IMR-90 (cell line): Measurements from ENCODE around the gene ASB1. TPM values are rescaled to one million over a fixed set of nuclear protein-coding genes. Genes with fewer than 3 reads are reported as not detected.

ENCODE experiments used
- ATAC-seq: fragments of 200-7000 bp; cut with Tn5 transposase; 2 replicates; pipeline ENCODE4 v1.9.1; 2020; ENCODE audit warnings: low read depth, mild to moderate bottlenecking, moderate library complexity
- BruUV-seq: library from RNA; stranded (reverse); fragments of 400-500 nt; replicated peaks from 2 replicates; lab custom pipeline; 2021; lab: Mats Ljungman, UMichigan
- CTCF ChIA-PET: fragments of 300-600 bp; formaldehyde crosslinking; extraction: SDS; loops from one replicate; lab custom pipeline; 2021; ENCODE audit warnings: antibody characterized with exemption; lab: Yijun Ruan, JAX
- POLR2A ChIA-PET: fragments of 300-600 bp; sonication (Branson Sonifier 250); formaldehyde crosslinking; loops from one replicate; lab custom pipeline; 2022; ENCODE audit warnings: antibody characterized with exemption; ENCODE audit not compliant: unreplicated experiment; lab: Charles Lee
- DNase-seq: peaks from one replicate; pipeline ENCODE4 v3.0.0; 2013
- H2AFZ ChIP-seq: replicated peaks from 2 replicates; pipeline ENCODE3; 2013; ENCODE audit warnings: low read length, mild to moderate bottlenecking; ENCODE audit not compliant: poor library complexity
- H2AK5ac ChIP-seq: 2 replicates; pipeline ENCODE4 v1.6.1; 2013; ENCODE audit warnings: low read depth, low read length, inconsistent platforms
- H2AK9ac ChIP-seq: replicated peaks from 2 replicates; pipeline ENCODE3; 2013; ENCODE audit warnings: mild to moderate bottlenecking, low read depth, low read length, moderate library complexity; ENCODE audit not compliant: poor library complexity
- H2BK120ac ChIP-seq: 2 replicates; pipeline ENCODE4 v1.6.1; 2013; ENCODE audit warnings: low read depth, low read length, inconsistent platforms
- H2BK15ac ChIP-seq: 3 replicates; pipeline ENCODE4 v1.6.1; 2013; ENCODE audit warnings: low read depth, low read length, inconsistent platforms
- H2BK20ac ChIP-seq: 2 replicates; pipeline ENCODE4 v1.6.1; 2013; ENCODE audit warnings: low read depth, mild to moderate bottlenecking, inconsistent platforms, low read length, moderate library complexity
- H2BK5ac ChIP-seq: 2 replicates; pipeline ENCODE4 v1.6.1; 2013; ENCODE audit warnings: mild to moderate bottlenecking, low read depth, low read length, inconsistent platforms; ENCODE audit not compliant: poor library complexity, severe bottlenecking
- H3K14ac ChIP-seq: replicated peaks from 2 replicates; pipeline ENCODE4 v1.6.1; 2013; ENCODE audit warnings: low read depth, low read length, inconsistent platforms
- H3K18ac ChIP-seq: 2 replicates; pipeline ENCODE4 v1.6.1; 2013; ENCODE audit warnings: low read depth, low read length, control low read depth
- H3K23ac ChIP-seq: 2 replicates; pipeline ENCODE4 v1.6.1; 2013; ENCODE audit warnings: low read depth, low read length, inconsistent platforms
- H3K27ac ChIP-seq: 2 replicates; pipeline ENCODE4 v1.5.1; 2013; ENCODE audit warnings: mild to moderate bottlenecking, control low read depth, low read length; ENCODE audit not compliant: insufficient read depth
- H3K27me3 ChIP-seq: 2 replicates; pipeline ENCODE4 v1.6.1; 2013; ENCODE audit warnings: low read length; ENCODE audit not compliant: control insufficient read depth, insufficient read depth
- H3K36me3 ChIP-seq: 2 replicates; pipeline ENCODE4 v1.6.1; 2013; ENCODE audit warnings: low read length, mixed read lengths; ENCODE audit not compliant: control insufficient read depth, insufficient read depth
- H3K4ac ChIP-seq: 2 replicates; pipeline ENCODE4 v1.6.1; 2013; ENCODE audit warnings: low read depth, low read length, inconsistent platforms
- H3K4me1 ChIP-seq: 2 replicates; pipeline ENCODE4 v1.6.1; 2013; ENCODE audit warnings: low read length, mixed read lengths; ENCODE audit not compliant: control insufficient read depth, insufficient read depth
- H3K4me2 ChIP-seq: 2 replicates; pipeline ENCODE4 v1.6.1; 2013; ENCODE audit warnings: low read depth, mild to moderate bottlenecking, control low read depth, low read length, moderate library complexity
- H3K4me3 ChIP-seq: 2 replicates; pipeline ENCODE4 v1.5.1; 2013; ENCODE audit warnings: low read depth, mild to moderate bottlenecking, control low read depth, low read length, moderate library complexity; ENCODE audit not compliant: insufficient read depth
- H3K56ac ChIP-seq: 2 replicates; pipeline ENCODE4 v1.6.1; 2013; ENCODE audit warnings: low read length, inconsistent platforms; ENCODE audit not compliant: insufficient read depth; ENCODE audit errors: extremely low read depth
- H3K79me1 ChIP-seq, 2 experiments: 2 replicates each; pipeline ENCODE4 v1.6.1; 2013; ENCODE audit warnings: low read length in 2 of 2, inconsistent platforms in 1 of 2, low read depth in 1 of 2
- H3K9ac ChIP-seq: 2 replicates; pipeline ENCODE4 v1.6.1; 2013; ENCODE audit warnings: low read depth, low read length, control low read depth
- H3K9me1 ChIP-seq: 2 replicates; pipeline ENCODE4 v1.6.1; 2013; ENCODE audit warnings: low read length, inconsistent platforms; ENCODE audit not compliant: insufficient read depth
- H3K9me3 ChIP-seq: 2 replicates; pipeline ENCODE4 v1.6.1; 2013; ENCODE audit warnings: low read length; ENCODE audit not compliant: control insufficient read depth, insufficient read depth
- H4K20me1 ChIP-seq: 2 replicates; pipeline ENCODE4 v1.6.1; 2013; ENCODE audit warnings: low read length, inconsistent platforms; ENCODE audit not compliant: insufficient read depth
- H4K5ac ChIP-seq: 2 replicates; pipeline ENCODE4 v1.6.1; 2013; ENCODE audit warnings: mild to moderate bottlenecking, low read depth, low read length, control low read depth
- H4K8ac ChIP-seq, 2 experiments: 2 replicates each; pipeline ENCODE4 v1.6.1; 2013; ENCODE audit warnings: low read depth in 2 of 2, low read length in 2 of 2, control low read depth in 1 of 2, inconsistent platforms in 1 of 2
- H4K91ac ChIP-seq: 2 replicates; pipeline ENCODE4 v1.6.1; 2013; ENCODE audit warnings: low read depth, low read length, inconsistent platforms; ENCODE audit not compliant: insufficient read depth
- BHLHE40 ChIP-seq: fragments of 150-350 bp; IDR thresholded peaks from 2 replicates; pipeline ENCODE4 v1.6.1; 2016; ENCODE audit warnings: mild to moderate bottlenecking, low read depth, low read length
- CEBPB ChIP-seq: IDR thresholded peaks from 2 replicates; pipeline ENCODE4 v1.6.1; 2012; ENCODE audit warnings: low read depth, low read length, improper control_type of control experiment
- CHD1 ChIP-seq: IDR thresholded peaks from 2 replicates; pipeline ENCODE4 v1.6.1; 2012; ENCODE audit warnings: low read depth, low read length, improper control_type of control experiment
- FOS ChIP-seq: fragments of 150-350 bp; IDR thresholded peaks from 2 replicates; pipeline ENCODE4 v1.6.1; 2016; ENCODE audit warnings: low read depth, low read length
- MAFK ChIP-seq: IDR thresholded peaks from 2 replicates; pipeline ENCODE4 v1.6.1; 2012; ENCODE audit warnings: low read depth, low read length, improper control_type of control experiment
- MAZ ChIP-seq: IDR thresholded peaks from 2 replicates; pipeline ENCODE4 v1.6.1; 2012; ENCODE audit warnings: low read depth, mild to moderate bottlenecking, low read length, improper control_type of control experiment, moderate library complexity, borderline replicate concordance
- MXI1 ChIP-seq: IDR thresholded peaks from 2 replicates; pipeline ENCODE4 v1.6.1; 2012; ENCODE audit warnings: low read depth, mild to moderate bottlenecking, low read length, moderate library complexity, borderline replicate concordance
- NFE2L2 ChIP-seq: fragments of 150-350 bp; IDR thresholded peaks from 2 replicates; pipeline ENCODE4 v1.6.1; 2016; ENCODE audit warnings: low read depth, mild to moderate bottlenecking, low read length
- RAD21 ChIP-seq: IDR thresholded peaks from 2 replicates; pipeline ENCODE4 v1.6.1; 2012; ENCODE audit warnings: low read length, improper control_type of control experiment
- RCOR1 ChIP-seq: IDR thresholded peaks from 2 replicates; pipeline ENCODE4 v1.6.1; 2012; ENCODE audit warnings: mild to moderate bottlenecking, low read length, improper control_type of control experiment; ENCODE audit not compliant: insufficient replicate concordance
- RFX5 ChIP-seq: IDR thresholded peaks from 2 replicates; pipeline ENCODE4 v1.8.0; 2012; ENCODE audit warnings: low read depth, mild to moderate bottlenecking, low read length, moderate library complexity
- SMC3 ChIP-seq: fragments of 150-350 bp; IDR thresholded peaks from 2 replicates; pipeline ENCODE4 v1.6.1; 2016; ENCODE audit warnings: low read depth, mild to moderate bottlenecking, antibody characterized with exemption, low read length, moderate library complexity
- WGBS, 2 experiments: methylation state at CpG; one replicate each; pipeline versions ENCODE4 v1.1.5 to v1.1.7; 2013; ENCODE audit warnings: missing lambda C conversion rate in 2 of 2; ENCODE audit not compliant: insufficient read length in 1 of 2; ENCODE audit errors: extremely low coverage in 2 of 2; 5-methylcytosine and 5-hydroxymethylcytosine counted together
- dilution Hi-C: fragments of 300-500 bp; cut with HindIII; formaldehyde crosslinking; loops from one replicate; pipeline ENCODE4 v1.14.3; 2018; ENCODE audit warnings: low sequenced_read_pairs; ENCODE audit not compliant: unreplicated experiment
- in situ Hi-C: fragments of 300-500 bp; cut with MboI; formaldehyde crosslinking; loops from 3 replicates; pipeline ENCODE4 v1.14.3; 2019; ENCODE audit warnings: low sequenced_read_pairs, inconsistent platforms, mixed read lengths
- intact Hi-C: fragments of 100-400 bp; cut with micrococcal nuclease; formaldehyde crosslinking; loops from 2 replicates; pipeline ENCODE4 v1.10.0; 2022
- polyA plus RNA-seq, 3 experiments: library from polyadenylated mRNA; depleted of rRNA; stranded (reverse); fragments of >200 nt; gene quantifications; 2 replicates each; pipeline ENCODE4 v1.2.3, GENCODE V29; 2012; ENCODE audit warnings: low replicate concordance in 1 of 3
- total RNA-seq: library from RNA; depleted of rRNA; stranded (reverse); fragments of >200 nt; gene quantifications from 2 replicates; pipeline ENCODE4 v1.2.3, GENCODE V29; 2012
- TF ChIP-seq, protein P1 (sequence below): fragments of 150-350 bp; IDR thresholded peaks from 2 replicates; pipeline ENCODE4 v1.6.1; 2017; ENCODE audit warnings: mild to moderate bottlenecking, antibody characterized with exemption, low read length, low read depth
- TF ChIP-seq, protein P2 (sequence below): fragments of 150-350 bp; IDR thresholded peaks from 2 replicates; pipeline ENCODE4 v1.6.1; 2016; ENCODE audit warnings: low read depth, mild to moderate bottlenecking, low read length, moderate library complexity, borderline replicate concordance
- TF ChIP-seq, protein P3 (sequence below): conservative IDR thresholded peaks from 2 replicates; pipeline ENCODE4 v1.5.1; 2012; ENCODE audit warnings: mild to moderate bottlenecking, low read depth, low read length, improper control_type of control experiment

The ASB1 gene
- total and polyA plus RNA-seq, 2 of the 4 experiments (the other 2 are of a cell fraction) = 23.5 to 37.3 TPM

DNA sequence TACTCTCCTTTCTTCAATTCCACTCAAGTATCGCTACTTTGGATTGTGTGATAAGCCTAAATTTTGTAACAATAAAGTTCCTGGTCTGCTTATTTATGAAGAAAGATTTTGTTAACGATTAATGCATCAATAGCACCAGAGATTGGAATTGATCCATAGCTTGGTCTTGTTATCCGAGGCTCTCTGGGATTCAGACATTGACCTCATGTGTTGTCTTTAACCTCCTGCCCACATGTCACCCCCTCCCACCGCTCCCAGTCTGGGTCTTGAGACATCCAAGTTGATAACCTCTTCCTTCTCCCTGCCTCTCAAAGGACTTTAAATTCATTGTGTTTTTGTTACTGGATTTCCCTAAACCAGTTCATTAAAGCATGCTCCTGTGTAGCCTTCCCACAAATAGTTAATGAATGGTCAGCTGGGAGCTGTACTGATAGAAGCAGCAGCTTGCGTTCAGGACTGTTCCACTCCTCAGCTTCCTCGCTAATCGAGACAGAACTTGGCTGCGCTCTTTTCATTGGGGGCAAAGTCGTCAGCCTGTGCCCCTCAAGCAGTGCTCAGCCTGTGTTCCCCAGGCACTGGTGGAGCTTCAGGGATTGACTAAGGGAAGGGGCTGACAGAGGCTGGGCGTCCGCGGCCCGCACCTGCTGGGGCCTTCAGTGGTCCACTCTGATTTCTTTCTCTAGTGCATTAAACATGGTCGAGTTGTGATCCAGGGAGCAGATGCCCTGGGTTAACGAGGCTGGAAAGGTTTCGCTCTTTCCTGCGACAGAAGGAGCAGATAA lies 18.9 kb downstream of the ASB1 start:
- no peaks in the 10 kb centered on the region for H3K9me3 ChIP-seq
- H4K5ac ChIP-seq = no peak overlapping the region
- no peak overlapping the region for H3K4me2 ChIP-seq
- no peak overlapping the region for H3K9ac ChIP-seq
- no peak overlapping the region for H2BK5ac ChIP-seq
- ChIA-PET CTCF (no interaction called here), POLR2A (no interaction called here)
- no peak overlapping the region for H4K91ac ChIP-seq
- H2AFZ ChIP-seq = no peak overlapping the region
- H3K18ac ChIP-seq = no peak overlapping the region
- H2AK5ac ChIP-seq = no peak overlapping the region
- no peak overlapping the region for H3K14ac ChIP-seq
- no TSS peak for BruUV-seq
- no peak overlapping the region for H3K56ac ChIP-seq
- intact Hi-C loops (no loop called here), dilution Hi-C loops (no loop called here), in situ Hi-C loops (no loop called here)
- peaks cover 23% of the 10 kb centered on the region for H3K9me1 ChIP-seq
- no peak overlapping the region for H3K27ac ChIP-seq
- no peak overlapping the region for H3K4me3 ChIP-seq
- no peak for DNase-seq
- no peak overlapping the region for H3K4ac ChIP-seq
- H4K20me1 ChIP-seq = peaks cover 30% of the 10 kb centered on the region
- peaks cover 61% of the 10 kb centered on the region for H3K36me3 ChIP-seq
- 95% methylated on average over 7 of the region's 17 CpGs; no CpG with 5 or more reads in 1 of the 2 experiments for WGBS, 2 experiments
- H3K27me3 ChIP-seq = no peaks in the 10 kb centered on the region
- ATAC-seq = no peak
- H3K4me1 ChIP-seq = peaks cover 12% of the 10 kb centered on the region
- no peak overlapping the region for H2BK20ac ChIP-seq
- no peak overlapping the region for H3K23ac ChIP-seq
- no peak overlapping the region for H2BK120ac ChIP-seq
- no peak overlapping the region for H2AK9ac ChIP-seq
- H3K79me1 ChIP-seq = peaks cover 41 to 79% of the 10 kb centered on the region in 2 experiments
- H2BK15ac ChIP-seq = no peak overlapping the region
- H4K8ac ChIP-seq = no peak overlapping the region; a peak in 1 of 4 replicates
- TF ChIP-seq MXI1 = no peak
- TF ChIP-seq CHD1 = no peak
- TF ChIP-seq, protein P1, sequence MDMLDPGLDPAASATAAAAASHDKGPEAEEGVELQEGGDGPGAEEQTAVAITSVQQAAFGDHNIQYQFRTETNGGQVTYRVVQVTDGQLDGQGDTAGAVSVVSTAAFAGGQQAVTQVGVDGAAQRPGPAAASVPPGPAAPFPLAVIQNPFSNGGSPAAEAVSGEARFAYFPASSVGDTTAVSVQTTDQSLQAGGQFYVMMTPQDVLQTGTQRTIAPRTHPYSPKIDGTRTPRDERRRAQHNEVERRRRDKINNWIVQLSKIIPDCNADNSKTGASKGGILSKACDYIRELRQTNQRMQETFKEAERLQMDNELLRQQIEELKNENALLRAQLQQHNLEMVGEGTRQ = no peak
- TF ChIP-seq MAZ = no peak
- no peak for TF ChIP-seq RFX5
- TF ChIP-seq MAFK = no peak
- TF ChIP-seq SMC3 = no peak
- no peak for TF ChIP-seq BHLHE40
- no peak for TF ChIP-seq RAD21
- no peak for TF ChIP-seq FOS
- no peak for TF ChIP-seq CEBPB
- TF ChIP-seq NFE2L2 = no peak
- TF ChIP-seq, protein P2, sequence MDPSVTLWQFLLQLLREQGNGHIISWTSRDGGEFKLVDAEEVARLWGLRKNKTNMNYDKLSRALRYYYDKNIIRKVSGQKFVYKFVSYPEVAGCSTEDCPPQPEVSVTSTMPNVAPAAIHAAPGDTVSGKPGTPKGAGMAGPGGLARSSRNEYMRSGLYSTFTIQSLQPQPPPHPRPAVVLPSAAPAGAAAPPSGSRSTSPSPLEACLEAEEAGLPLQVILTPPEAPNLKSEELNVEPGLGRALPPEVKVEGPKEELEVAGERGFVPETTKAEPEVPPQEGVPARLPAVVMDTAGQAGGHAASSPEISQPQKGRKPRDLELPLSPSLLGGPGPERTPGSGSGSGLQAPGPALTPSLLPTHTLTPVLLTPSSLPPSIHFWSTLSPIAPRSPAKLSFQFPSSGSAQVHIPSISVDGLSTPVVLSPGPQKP = no peak
- TF ChIP-seq, protein P3, sequence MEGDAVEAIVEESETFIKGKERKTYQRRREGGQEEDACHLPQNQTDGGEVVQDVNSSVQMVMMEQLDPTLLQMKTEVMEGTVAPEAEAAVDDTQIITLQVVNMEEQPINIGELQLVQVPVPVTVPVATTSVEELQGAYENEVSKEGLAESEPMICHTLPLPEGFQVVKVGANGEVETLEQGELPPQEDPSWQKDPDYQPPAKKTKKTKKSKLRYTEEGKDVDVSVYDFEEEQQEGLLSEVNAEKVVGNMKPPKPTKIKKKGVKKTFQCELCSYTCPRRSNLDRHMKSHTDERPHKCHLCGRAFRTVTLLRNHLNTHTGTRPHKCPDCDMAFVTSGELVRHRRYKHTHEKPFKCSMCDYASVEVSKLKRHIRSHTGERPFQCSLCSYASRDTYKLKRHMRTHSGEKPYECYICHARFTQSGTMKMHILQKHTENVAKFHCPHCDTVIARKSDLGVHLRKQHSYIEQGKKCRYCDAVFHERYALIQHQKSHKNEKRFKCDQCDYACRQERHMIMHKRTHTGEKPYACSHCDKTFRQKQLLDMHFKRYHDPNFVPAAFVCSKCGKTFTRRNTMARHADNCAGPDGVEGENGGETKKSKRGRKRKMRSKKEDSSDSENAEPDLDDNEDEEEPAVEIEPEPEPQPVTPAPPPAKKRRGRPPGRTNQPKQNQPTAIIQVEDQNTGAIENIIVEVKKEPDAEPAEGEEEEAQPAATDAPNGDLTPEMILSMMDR = no peak
- TF ChIP-seq RCOR1 = no peak
